K562 (cell line): ENCODE results near the gene RBM12. TPM values are rescaled to one million over a fixed set of nuclear protein-coding genes. Genes with fewer than 3 reads are reported as not detected.

Experiments used
- ATF6 ChIP-seq: sonication (generic); formaldehyde crosslinking; IDR thresholded peaks from 2 replicates; pipeline ENCODE4 v1.4.0; 2020; ENCODE audit warnings: mild to moderate bottlenecking, missing genetic modification reagents
- CCNT2 ChIP-seq: IDR thresholded peaks from 2 replicates; pipeline ENCODE4 v1.6.1; 2011; ENCODE audit warnings: borderline replicate concordance, low read depth, mild to moderate bottlenecking, moderate library complexity, mixed read lengths, low read length; ENCODE audit not compliant: insufficient read length; ENCODE audit errors: extremely low read depth
- DACH1 ChIP-seq: fragments of 450-650 bp; IDR thresholded peaks from 2 replicates; pipeline ENCODE4 v1.6.1; 2018; ENCODE audit not compliant: partially characterized antibody
- ELK3 ChIP-seq: fragments of 450-650 bp; formaldehyde crosslinking; IDR thresholded peaks from 2 replicates; pipeline ENCODE4 v1.4.0; 2020; ENCODE audit warnings: mild to moderate bottlenecking
- GATA2 ChIP-seq: sonication (generic); formaldehyde crosslinking; IDR thresholded peaks from 2 replicates; pipeline ENCODE4 v1.4.0; 2020; ENCODE audit warnings: mild to moderate bottlenecking, missing genetic modification reagents
- MAFF ChIP-seq: IDR thresholded peaks from 2 replicates; pipeline ENCODE4 v1.6.1; 2012; ENCODE audit warnings: low read length, improper control_type of control experiment
- MCM2 ChIP-seq: fragments of 450-650 bp; IDR thresholded peaks from 2 replicates; pipeline ENCODE4 v1.6.1; 2017; ENCODE audit warnings: low read depth, mild to moderate bottlenecking
- MYNN ChIP-seq, 2 experiments: sonication (generic); formaldehyde crosslinking in 1 of 2; IDR thresholded peaks; 2 replicates each; pipeline versions ENCODE4 v1.5.0 to v1.6.1; 2016 to 2020; ENCODE audit warnings: antibody characterized with exemption in 1 of 2, missing genetic modification reagents in 1 of 2
- NKRF ChIP-seq: fragments of 450-650 bp; IDR thresholded peaks from 2 replicates; pipeline ENCODE4 v1.6.1; 2016; ENCODE audit warnings: borderline replicate concordance
- NR0B1 ChIP-seq: fragments of 450-650 bp; IDR thresholded peaks from one replicate; pipeline ENCODE4 v1.6.1; 2018; ENCODE audit warnings: mild to moderate bottlenecking, moderate library complexity; ENCODE audit not compliant: partially characterized antibody
- PURB ChIP-seq: sonication (generic); formaldehyde crosslinking; IDR thresholded peaks from 2 replicates; pipeline ENCODE4 v1.9.0; 2021; ENCODE audit warnings: low read depth, mild to moderate bottlenecking, missing genetic modification reagents
- ZBTB33 ChIP-seq: sonication (generic); formaldehyde crosslinking; IDR thresholded peaks from 2 replicates; pipeline ENCODE4 v1.8.1; 2023; ENCODE audit warnings: mild to moderate bottlenecking, missing genetic modification reagents
- ZNF395 ChIP-seq: fragments of 200-800 bp; sonication (Bioruptor generic); IDR thresholded peaks from 2 replicates; pipeline ENCODE4 v1.6.1; 2017; ENCODE audit warnings: missing genetic modification characterization, missing compliant biosample characterization
- ZNF589 ChIP-seq: fragments of 200-800 bp; sonication (Bioruptor generic); IDR thresholded peaks from 2 replicates; pipeline ENCODE4 v1.6.1; 2016; ENCODE audit warnings: low read depth, missing genetic modification characterization, missing compliant biosample characterization
- ZNF717 ChIP-seq: fragments of 250-450 bp; sonication (Bioruptor Pico); IDR thresholded peaks from 2 replicates; pipeline ENCODE4 v1.5.0; 2021
- polyA plus RNA-seq, 8 experiments: library from polyadenylated mRNA; depleted of rRNA in 4 of 8; stranded (reverse) in 5 of 8; unstranded in 3 of 8; fragments of >200 nt; fragmentation: Nextera tagmentation in 2 of 8; fragmentation: Illumina TruSeq in 1 of 8; extraction: Ambion mirVana in 2 of 8; extraction: Trizol in 1 of 8; gene quantifications; 2 replicates each; pipeline versions ENCODE4 v1.2.1 to v1.2.3, GENCODE V29; 2011 to 2014; ENCODE audit warnings: inconsistent platforms in 1 of 8, missing spikeins in 1 of 8
- total RNA-seq, 7 experiments: library from RNA; depleted of rRNA in 6 of 7; stranded (reverse); fragments of >200 nt in 6 of 7; fragmentation: Illumina TruSeq in 2 of 7; extraction: Trizol in 2 of 7; gene quantifications; 2 replicates each; pipeline versions ENCODE4 v1.2.1 to v1.2.3, GENCODE V29; 2011 to 2021; ENCODE audit warnings: low replicate concordance in 1 of 7

RBM12 gene
- total and polyA plus RNA-seq, 9 of the 15 experiments (the other 6 are each of a cell fraction or from before 2014, with no cell fraction given): 5.0 to 162 (median 73.3) TPM

- no peak for TF ChIP-seq NR0B1
- TF ChIP-seq ELK3 (CRISPR knock-in tag): 0 out of 2 replicates have a peak, but pooled peaks have one; percentile 36
- no peak for TF ChIP-seq CCNT2
- TF ChIP-seq DACH1: peak; percentile 52
- no peak for TF ChIP-seq ZNF717 (CRISPR knock-in tag)
- peak; percentile 61; the same call in 1 of the 2 replicates for TF ChIP-seq NKRF
- no peak for TF ChIP-seq GATA2 (CRISPR knock-in tag)
- TF ChIP-seq MAFF: no peak
- TF ChIP-seq PURB (CRISPR knock-in tag): no peak
- no peak for TF ChIP-seq ZNF395
- TF ChIP-seq ZBTB33 (CRISPR knock-in tag): 0 out of 2 replicates have a peak, but pooled peaks have one; percentile 52
- no peak for TF ChIP-seq MCM2
- TF ChIP-seq MYNN (IDR thresholded peaks at IDR 0.05): peak; percentile 45; the same call in 1 of the 2 replicates
- TF ChIP-seq MYNN (CRISPR knock-in tag; IDR thresholded peaks at IDR 0.05): no peak
- TF ChIP-seq ATF6 (CRISPR knock-in tag): peak; percentile 94; the same call in 1 of the 2 replicates
- TF ChIP-seq ZNF589 (CRISPR knock-in tag): no peak
Observed at GRCh38 chr20:35616465-35617396, 48.0 kb downstream of the RBM12 start (continued).
